HepG2 (cell line): ENCODE results near the gene TLR9. TPM values are rescaled to one million over a fixed set of nuclear protein-coding genes. Genes with fewer than 3 reads are reported as not detected.

ENCODE experiments used
- CAMTA2 ChIP-seq: sonication (generic); formaldehyde crosslinking; IDR thresholded peaks from 2 replicates; pipeline ENCODE4 v1.4.0; 2020; ENCODE audit warnings: mild to moderate bottlenecking, missing genetic modification reagents, borderline replicate concordance
- CCAR2 ChIP-seq: fragments of 200-400 bp; formaldehyde crosslinking; optimal IDR thresholded peaks from 2 replicates; pipeline ENCODE3; 2018; ENCODE audit warnings: low read depth, mild to moderate bottlenecking, low read length, moderate library complexity
- DPF2 ChIP-seq: sonication (generic); formaldehyde crosslinking; IDR thresholded peaks from 2 replicates; pipeline ENCODE4 v1.4.0; 2020; ENCODE audit warnings: mild to moderate bottlenecking, low read depth, missing genetic modification reagents, borderline replicate concordance
- FLYWCH1 ChIP-seq: sonication (generic); formaldehyde crosslinking; IDR thresholded peaks from 2 replicates; pipeline ENCODE4 v1.8.1; 2023; ENCODE audit warnings: mild to moderate bottlenecking, missing genetic modification reagents
- JARID2 ChIP-seq: sonication (generic); formaldehyde crosslinking; IDR thresholded peaks from 2 replicates; pipeline ENCODE4 v1.8.1; 2023; ENCODE audit warnings: missing genetic modification reagents, inconsistent platforms; ENCODE audit not compliant: insufficient replicate concordance
- MAZ ChIP-seq, 2 experiments: sonication (generic) in 1 of 2; formaldehyde crosslinking in 1 of 2; IDR thresholded peaks; 2 replicates each; pipeline versions ENCODE4 v1.5.0 to v1.6.1; 2012 to 2020; ENCODE audit warnings: low read depth in 2 of 2, mild to moderate bottlenecking in 2 of 2, borderline replicate concordance in 1 of 2, improper control_type of control experiment in 1 of 2, low read length in 1 of 2, missing genetic modification reagents in 1 of 2, moderate library complexity in 1 of 2
- MYNN ChIP-seq: sonication (generic); formaldehyde crosslinking; IDR thresholded peaks from 2 replicates; pipeline ENCODE4 v1.4.0; 2020; ENCODE audit warnings: mild to moderate bottlenecking, low read depth, missing genetic modification reagents
- PAWR ChIP-seq: sonication (generic); formaldehyde crosslinking; IDR thresholded peaks from 2 replicates; pipeline ENCODE4 v1.4.0; 2020; ENCODE audit warnings: missing genetic modification reagents, mild to moderate bottlenecking, borderline replicate concordance
- ZNF616 ChIP-seq: sonication (generic); formaldehyde crosslinking; IDR thresholded peaks from 2 replicates; pipeline ENCODE4 v1.5.0; 2020; ENCODE audit warnings: low read depth, mild to moderate bottlenecking, missing genetic modification reagents
- ZNF761 ChIP-seq: sonication (generic); formaldehyde crosslinking; conservative IDR thresholded peaks from 2 replicates; pipeline ENCODE4 v1.4.0; 2020; ENCODE audit warnings: mild to moderate bottlenecking, missing genetic modification reagents
- ZNF773 ChIP-seq: sonication (generic); formaldehyde crosslinking; IDR thresholded peaks from 2 replicates; pipeline ENCODE4 v1.4.0; 2020; ENCODE audit warnings: missing genetic modification reagents, borderline replicate concordance
- polyA plus RNA-seq, 8 experiments: library from polyadenylated mRNA; depleted of rRNA in 3 of 8; stranded (reverse) in 7 of 8; unstranded in 1 of 8; fragments of >200 nt; fragmentation: Illumina TruSeq in 4 of 8; extraction: Trizol in 4 of 8; gene quantifications; 2 replicates each; pipeline versions ENCODE4 v1.2.1 to v1.2.3, GENCODE V29; 2011 to 2016; ENCODE audit warnings: low read depth in 4 of 8, missing spikeins in 1 of 8, mixed read lengths in 1 of 8; ENCODE audit not compliant: insufficient read depth in 1 of 8
- total RNA-seq, 5 experiments: library from RNA; depleted of rRNA; stranded (reverse); fragments of >200 nt; fragmentation: Illumina TruSeq; extraction: Trizol; gene quantifications; 2 replicates each; pipeline ENCODE4 v1.2.3, GENCODE V29; 2016; ENCODE audit warnings: low read depth in 1 of 5
- TF ChIP-seq, protein P1 (sequence below): sonication (generic); formaldehyde crosslinking; IDR thresholded peaks from 2 replicates; pipeline ENCODE4 v1.4.0; 2020; ENCODE audit warnings: missing genetic modification reagents, borderline replicate concordance
- TF ChIP-seq, protein P2 (sequence below): sonication (generic); formaldehyde crosslinking; IDR thresholded peaks from 2 replicates; pipeline ENCODE4 v1.5.1; 2020; ENCODE audit warnings: missing genetic modification reagents, mild to moderate bottlenecking, borderline replicate concordance
- TF ChIP-seq, protein P3 (sequence below): sonication (generic); formaldehyde crosslinking; IDR thresholded peaks from 2 replicates; pipeline ENCODE4 v1.5.0; 2020; ENCODE audit warnings: missing genetic modification reagents
- TF ChIP-seq, protein P4 (sequence below): sonication (generic); formaldehyde crosslinking; IDR thresholded peaks from 2 replicates; pipeline ENCODE4 v1.5.1; 2020; ENCODE audit warnings: missing genetic modification reagents, mild to moderate bottlenecking, borderline replicate concordance
- TF ChIP-seq, protein P5 (sequence below): sonication (generic); formaldehyde crosslinking; IDR thresholded peaks from 2 replicates; pipeline ENCODE4 v1.5.1; 2020; ENCODE audit warnings: mild to moderate bottlenecking, missing genetic modification reagents, borderline replicate concordance

Gene TLR9
- total and polyA plus RNA-seq, 2 of the 13 experiments (the other 11 are each of a cell fraction or from before 2014, with no cell fraction given): not detected

DNA sequence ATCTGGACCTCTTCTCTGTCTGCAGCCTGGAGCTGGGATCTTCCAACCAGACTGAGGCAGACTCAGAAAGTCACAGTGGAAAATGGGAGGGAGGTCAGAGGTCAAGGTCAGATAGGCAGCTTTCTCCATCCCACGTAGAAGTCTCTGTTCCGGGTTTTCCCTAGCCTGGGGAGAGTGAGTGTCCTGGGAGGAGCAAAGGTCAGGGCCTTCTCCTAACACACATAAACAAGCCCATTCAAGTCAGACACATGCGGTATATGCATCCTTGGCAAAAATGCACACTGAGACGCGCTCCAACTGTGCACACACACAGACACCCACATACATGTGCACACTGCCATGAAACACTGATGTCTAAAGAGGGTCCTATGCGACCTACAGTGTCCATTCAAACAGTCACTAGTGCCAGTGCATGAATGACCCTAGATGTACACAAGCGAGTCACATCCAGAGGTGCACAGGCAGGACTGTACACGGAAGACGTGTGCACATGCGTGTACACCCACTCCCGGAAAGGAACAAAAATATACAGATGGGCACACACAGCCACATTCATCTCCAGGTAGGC is 12.8 kb upstream of the TLR9 start (continued):
- TF ChIP-seq FLYWCH1 (CRISPR knock-in tag): no peak
- no peak for TF ChIP-seq ZNF616 (CRISPR knock-in tag)
- no peak for TF ChIP-seq ZNF761 (CRISPR knock-in tag)
- no peak for TF ChIP-seq MAZ (IDR thresholded peaks at IDR 0.05; ENCODE audit: borderline replicate concordance, low read depth, low read length)
- no peak for TF ChIP-seq MAZ (CRISPR knock-in tag; IDR thresholded peaks at IDR 0.05; ENCODE audit: low read depth)
- TF ChIP-seq, protein P1, sequence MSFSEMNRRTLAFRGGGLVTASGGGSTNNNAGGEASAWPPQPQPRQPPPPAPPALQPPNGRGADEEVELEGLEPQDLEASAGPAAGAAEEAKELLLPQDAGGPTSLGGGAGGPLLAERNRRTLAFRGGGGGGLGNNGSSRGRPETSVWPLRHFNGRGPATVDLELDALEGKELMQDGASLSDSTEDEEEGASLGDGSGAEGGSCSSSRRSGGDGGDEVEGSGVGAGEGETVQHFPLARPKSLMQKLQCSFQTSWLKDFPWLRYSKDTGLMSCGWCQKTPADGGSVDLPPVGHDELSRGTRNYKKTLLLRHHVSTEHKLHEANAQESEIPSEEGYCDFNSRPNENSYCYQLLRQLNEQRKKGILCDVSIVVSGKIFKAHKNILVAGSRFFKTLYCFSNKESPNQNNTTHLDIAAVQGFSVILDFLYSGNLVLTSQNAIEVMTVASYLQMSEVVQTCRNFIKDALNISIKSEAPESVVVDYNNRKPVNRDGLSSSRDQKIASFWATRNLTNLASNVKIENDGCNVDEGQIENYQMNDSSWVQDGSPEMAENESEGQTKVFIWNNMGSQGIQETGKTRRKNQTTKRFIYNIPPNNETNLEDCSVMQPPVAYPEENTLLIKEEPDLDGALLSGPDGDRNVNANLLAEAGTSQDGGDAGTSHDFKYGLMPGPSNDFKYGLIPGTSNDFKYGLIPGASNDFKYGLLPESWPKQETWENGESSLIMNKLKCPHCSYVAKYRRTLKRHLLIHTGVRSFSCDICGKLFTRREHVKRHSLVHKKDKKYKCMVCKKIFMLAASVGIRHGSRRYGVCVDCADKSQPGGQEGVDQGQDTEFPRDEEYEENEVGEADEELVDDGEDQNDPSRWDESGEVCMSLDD: no peak
- no peak for TF ChIP-seq CCAR2
- TF ChIP-seq, protein P2, sequence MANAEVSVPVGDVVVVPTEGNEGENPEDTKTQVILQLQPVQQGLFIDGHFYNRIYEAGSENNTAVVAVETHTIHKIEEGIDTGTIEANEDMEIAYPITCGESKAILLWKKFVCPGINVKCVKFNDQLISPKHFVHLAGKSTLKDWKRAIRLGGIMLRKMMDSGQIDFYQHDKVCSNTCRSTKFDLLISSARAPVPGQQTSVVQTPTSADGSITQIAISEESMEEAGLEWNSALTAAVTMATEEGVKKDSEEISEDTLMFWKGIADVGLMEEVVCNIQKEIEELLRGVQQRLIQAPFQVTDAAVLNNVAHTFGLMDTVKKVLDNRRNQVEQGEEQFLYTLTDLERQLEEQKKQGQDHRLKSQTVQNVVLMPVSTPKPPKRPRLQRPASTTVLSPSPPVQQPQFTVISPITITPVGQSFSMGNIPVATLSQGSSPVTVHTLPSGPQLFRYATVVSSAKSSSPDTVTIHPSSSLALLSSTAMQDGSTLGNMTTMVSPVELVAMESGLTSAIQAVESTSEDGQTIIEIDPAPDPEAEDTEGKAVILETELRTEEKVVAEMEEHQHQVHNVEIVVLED (CRISPR knock-in tag): no peak; the same call in 1 of the 2 replicates
- no peak for TF ChIP-seq JARID2 (CRISPR knock-in tag)
- no peak for TF ChIP-seq ZNF773 (CRISPR knock-in tag)
- no peak for TF ChIP-seq CAMTA2 (CRISPR knock-in tag)
- TF ChIP-seq, protein P3, sequence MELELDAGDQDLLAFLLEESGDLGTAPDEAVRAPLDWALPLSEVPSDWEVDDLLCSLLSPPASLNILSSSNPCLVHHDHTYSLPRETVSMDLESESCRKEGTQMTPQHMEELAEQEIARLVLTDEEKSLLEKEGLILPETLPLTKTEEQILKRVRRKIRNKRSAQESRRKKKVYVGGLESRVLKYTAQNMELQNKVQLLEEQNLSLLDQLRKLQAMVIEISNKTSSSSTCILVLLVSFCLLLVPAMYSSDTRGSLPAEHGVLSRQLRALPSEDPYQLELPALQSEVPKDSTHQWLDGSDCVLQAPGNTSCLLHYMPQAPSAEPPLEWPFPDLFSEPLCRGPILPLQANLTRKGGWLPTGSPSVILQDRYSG (CRISPR knock-in tag): no peak
- TF ChIP-seq PAWR (CRISPR knock-in tag): no peak
- no peak for TF ChIP-seq MYNN (CRISPR knock-in tag)
- no peak for TF ChIP-seq DPF2 (CRISPR knock-in tag)
- TF ChIP-seq, protein P4, sequence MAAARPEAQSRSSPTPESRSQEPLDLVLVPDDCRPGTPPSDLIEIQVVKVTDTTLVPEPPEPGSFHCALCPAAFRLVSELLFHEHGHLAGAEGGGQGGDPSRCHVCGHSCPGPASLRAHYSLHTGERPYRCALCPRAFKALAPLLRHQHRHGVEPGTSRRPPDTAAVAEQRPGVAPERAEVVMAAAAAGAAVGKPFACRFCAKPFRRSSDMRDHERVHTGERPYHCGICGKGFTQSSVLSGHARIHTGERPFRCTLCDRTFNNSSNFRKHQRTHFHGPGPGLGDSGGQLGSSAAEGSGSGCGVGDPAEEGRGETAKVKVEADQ: no peak
- TF ChIP-seq, protein P5, sequence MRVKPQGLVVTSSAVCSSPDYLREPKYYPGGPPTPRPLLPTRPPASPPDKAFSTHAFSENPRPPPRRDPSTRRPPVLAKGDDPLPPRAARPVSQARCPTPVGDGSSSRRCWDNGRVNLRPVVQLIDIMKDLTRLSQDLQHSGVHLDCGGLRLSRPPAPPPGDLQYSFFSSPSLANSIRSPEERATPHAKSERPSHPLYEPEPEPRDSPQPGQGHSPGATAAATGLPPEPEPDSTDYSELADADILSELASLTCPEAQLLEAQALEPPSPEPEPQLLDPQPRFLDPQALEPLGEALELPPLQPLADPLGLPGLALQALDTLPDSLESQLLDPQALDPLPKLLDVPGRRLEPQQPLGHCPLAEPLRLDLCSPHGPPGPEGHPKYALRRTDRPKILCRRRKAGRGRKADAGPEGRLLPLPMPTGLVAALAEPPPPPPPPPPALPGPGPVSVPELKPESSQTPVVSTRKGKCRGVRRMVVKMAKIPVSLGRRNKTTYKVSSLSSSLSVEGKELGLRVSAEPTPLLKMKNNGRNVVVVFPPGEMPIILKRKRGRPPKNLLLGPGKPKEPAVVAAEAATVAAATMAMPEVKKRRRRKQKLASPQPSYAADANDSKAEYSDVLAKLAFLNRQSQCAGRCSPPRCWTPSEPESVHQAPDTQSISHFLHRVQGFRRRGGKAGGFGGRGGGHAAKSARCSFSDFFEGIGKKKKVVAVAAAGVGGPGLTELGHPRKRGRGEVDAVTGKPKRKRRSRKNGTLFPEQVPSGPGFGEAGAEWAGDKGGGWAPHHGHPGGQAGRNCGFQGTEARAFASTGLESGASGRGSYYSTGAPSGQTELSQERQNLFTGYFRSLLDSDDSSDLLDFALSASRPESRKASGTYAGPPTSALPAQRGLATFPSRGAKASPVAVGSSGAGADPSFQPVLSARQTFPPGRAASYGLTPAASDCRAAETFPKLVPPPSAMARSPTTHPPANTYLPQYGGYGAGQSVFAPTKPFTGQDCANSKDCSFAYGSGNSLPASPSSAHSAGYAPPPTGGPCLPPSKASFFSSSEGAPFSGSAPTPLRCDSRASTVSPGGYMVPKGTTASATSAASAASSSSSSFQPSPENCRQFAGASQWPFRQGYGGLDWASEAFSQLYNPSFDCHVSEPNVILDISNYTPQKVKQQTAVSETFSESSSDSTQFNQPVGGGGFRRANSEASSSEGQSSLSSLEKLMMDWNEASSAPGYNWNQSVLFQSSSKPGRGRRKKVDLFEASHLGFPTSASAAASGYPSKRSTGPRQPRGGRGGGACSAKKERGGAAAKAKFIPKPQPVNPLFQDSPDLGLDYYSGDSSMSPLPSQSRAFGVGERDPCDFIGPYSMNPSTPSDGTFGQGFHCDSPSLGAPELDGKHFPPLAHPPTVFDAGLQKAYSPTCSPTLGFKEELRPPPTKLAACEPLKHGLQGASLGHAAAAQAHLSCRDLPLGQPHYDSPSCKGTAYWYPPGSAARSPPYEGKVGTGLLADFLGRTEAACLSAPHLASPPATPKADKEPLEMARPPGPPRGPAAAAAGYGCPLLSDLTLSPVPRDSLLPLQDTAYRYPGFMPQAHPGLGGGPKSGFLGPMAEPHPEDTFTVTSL: no peak; the same call in 1 of the 2 replicates
